OCI-LY1 (cell line): ENCODE measurements around the gene PSEN1.

Experiments used
- H2AFZ ChIP-seq: fragments of 200-600 bp; sonication (generic), shearing (Covaris generic); 2 replicates; pipeline ENCODE4 v1.6.0; 2014; ENCODE audit warnings: antibody characterized with exemption, mild to moderate bottlenecking, low read length
- H3F3A ChIP-seq: fragments of 200-600 bp; sonication (generic), shearing (Covaris generic); 2 replicates; pipeline ENCODE4 v1.6.0; 2014; ENCODE audit warnings: mild to moderate bottlenecking, antibody characterized with exemption, low read length, moderate library complexity; ENCODE audit not compliant: insufficient read depth
- H3K27ac ChIP-seq: fragments of 200-600 bp; sonication (generic); 2 replicates; pipeline ENCODE4 v1.5.1; 2014; ENCODE audit warnings: low read length, mixed run types, mild to moderate bottlenecking, low read depth; ENCODE audit not compliant: poor library complexity, severe bottlenecking
- H3K27me3 ChIP-seq: fragments of 200-600 bp; sonication (generic); 2 replicates; pipeline ENCODE4 v1.6.0; 2014; ENCODE audit warnings: antibody characterized with exemption, mild to moderate bottlenecking, low read length, moderate library complexity; ENCODE audit not compliant: insufficient read depth
- H3K36me3 ChIP-seq: fragments of 200-600 bp; sonication (generic); 2 replicates; pipeline ENCODE4 v1.6.1; 2014; ENCODE audit warnings: mild to moderate bottlenecking, antibody characterized with exemption, low read length, moderate library complexity, mixed read lengths; ENCODE audit not compliant: insufficient read depth
- H3K4me1 ChIP-seq: fragments of 200-600 bp; sonication (generic); 2 replicates; pipeline ENCODE4 v1.5.1; 2014; ENCODE audit warnings: mild to moderate bottlenecking, low read length, moderate library complexity; ENCODE audit not compliant: insufficient read depth, severe bottlenecking
- H3K4me2 ChIP-seq: fragments of 200-600 bp; sonication (generic), shearing (Covaris generic); 2 replicates; pipeline ENCODE4 v1.6.1; 2014; ENCODE audit warnings: low read length
- H3K4me3 ChIP-seq: fragments of 200-600 bp; sonication (generic); 2 replicates; pipeline ENCODE4 v1.5.1; 2014; ENCODE audit warnings: low read length, low read depth, mild to moderate bottlenecking, mixed read lengths; ENCODE audit not compliant: poor library complexity, severe bottlenecking
- H3K79me2 ChIP-seq: fragments of 200-600 bp; shearing (Covaris generic); 2 replicates; pipeline ENCODE4 v1.6.1; 2016; ENCODE audit warnings: mixed run types, low read length, mixed read lengths; ENCODE audit not compliant: insufficient read depth
- H3K9ac ChIP-seq: fragments of 200-600 bp; sonication (generic), shearing (Covaris generic); 2 replicates; pipeline ENCODE4 v1.6.1; 2014; ENCODE audit warnings: mild to moderate bottlenecking, low read length, mixed read lengths
- H3K9me2 ChIP-seq: fragments of 200-600 bp; sonication (generic), shearing (Covaris generic); 2 replicates; pipeline ENCODE4 v1.6.1; 2014; ENCODE audit warnings: low read depth, mild to moderate bottlenecking, low read length, mixed read lengths
- H3K9me3 ChIP-seq: fragments of 200-600 bp; shearing (Covaris generic); 2 replicates; pipeline ENCODE4 v1.6.1; 2014; ENCODE audit warnings: low read length, mixed read lengths
- H4K20me1 ChIP-seq: fragments of 200-600 bp; sonication (generic), shearing (Covaris generic); 2 replicates; pipeline ENCODE4 v1.6.0; 2016; ENCODE audit warnings: mild to moderate bottlenecking, low read length; ENCODE audit not compliant: insufficient read depth
- EZH2 ChIP-seq: fragments of 200-600 bp; sonication (generic), shearing (Covaris generic); IDR thresholded peaks from 2 replicates; pipeline ENCODE4 v1.8.0; 2017; ENCODE audit warnings: borderline replicate concordance, mixed run types, mild to moderate bottlenecking, antibody characterized with exemption, low read length, moderate library complexity, mixed read lengths
- TF ChIP-seq, protein P1 (sequence below): fragments of 200-600 bp; sonication (generic), shearing (Covaris generic); IDR thresholded peaks from 2 replicates; pipeline ENCODE4 v1.5.1; 2017; ENCODE audit warnings: mild to moderate bottlenecking, antibody characterized with exemption, low read length, moderate library complexity, mixed read lengths

The PSEN1 gene

GRCh38 chr14:73264885-73265720 lies 128.8 kb downstream of the PSEN1 start:
- Histone ChIP-seq H3F3A (no peaks in the 10 kb centered on the region), H3K36me3 (no peaks in the 10 kb centered on the region), H4K20me1 (no peaks in the 10 kb centered on the region), H3K27ac (no peak overlapping the region), H2AFZ (no peak overlapping the region), H3K4me1 (peaks cover 12% of the 10 kb centered on the region), H3K9me3 (no peaks in the 10 kb centered on the region), H3K27me3 (no peaks in the 10 kb centered on the region; the same call in none of the 2 replicates), H3K4me3 (no peak overlapping the region), H3K9me2 (no peaks in the 10 kb centered on the region), H3K79me2 (no peaks in the 10 kb centered on the region), H3K4me2 (no peak overlapping the region), H3K9ac (no peak overlapping the region)
- no peak for TF ChIP-seq EZH2
- TF ChIP-seq, protein P1, sequence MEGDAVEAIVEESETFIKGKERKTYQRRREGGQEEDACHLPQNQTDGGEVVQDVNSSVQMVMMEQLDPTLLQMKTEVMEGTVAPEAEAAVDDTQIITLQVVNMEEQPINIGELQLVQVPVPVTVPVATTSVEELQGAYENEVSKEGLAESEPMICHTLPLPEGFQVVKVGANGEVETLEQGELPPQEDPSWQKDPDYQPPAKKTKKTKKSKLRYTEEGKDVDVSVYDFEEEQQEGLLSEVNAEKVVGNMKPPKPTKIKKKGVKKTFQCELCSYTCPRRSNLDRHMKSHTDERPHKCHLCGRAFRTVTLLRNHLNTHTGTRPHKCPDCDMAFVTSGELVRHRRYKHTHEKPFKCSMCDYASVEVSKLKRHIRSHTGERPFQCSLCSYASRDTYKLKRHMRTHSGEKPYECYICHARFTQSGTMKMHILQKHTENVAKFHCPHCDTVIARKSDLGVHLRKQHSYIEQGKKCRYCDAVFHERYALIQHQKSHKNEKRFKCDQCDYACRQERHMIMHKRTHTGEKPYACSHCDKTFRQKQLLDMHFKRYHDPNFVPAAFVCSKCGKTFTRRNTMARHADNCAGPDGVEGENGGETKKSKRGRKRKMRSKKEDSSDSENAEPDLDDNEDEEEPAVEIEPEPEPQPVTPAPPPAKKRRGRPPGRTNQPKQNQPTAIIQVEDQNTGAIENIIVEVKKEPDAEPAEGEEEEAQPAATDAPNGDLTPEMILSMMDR = no peak

- H3K9me3 ChIP-seq = no peaks in the 10 kb centered on the region
- no peaks in the 10 kb centered on the region for H4K20me1 ChIP-seq
- no peak overlapping the region for H3K27ac ChIP-seq
- peaks cover 17% of the 10 kb centered on the region for H3K4me1 ChIP-seq
- no peaks in the 10 kb centered on the region for H3K79me2 ChIP-seq
- no peak overlapping the region for H2AFZ ChIP-seq
- no peaks in the 10 kb centered on the region; the same call in none of the 2 replicates for H3K27me3 ChIP-seq
- no peak for TF ChIP-seq EZH2
- TF ChIP-seq, protein P1 = no peak
- no peaks in the 10 kb centered on the region for H3K9me2 ChIP-seq
- H3F3A ChIP-seq = no peaks in the 10 kb centered on the region
- H3K4me3 ChIP-seq = no peak overlapping the region
- H3K36me3 ChIP-seq = no peaks in the 10 kb centered on the region
- H3K9ac ChIP-seq = no peak overlapping the region
- no peak overlapping the region for H3K4me2 ChIP-seq
These were observed 129.4 kb downstream of the PSEN1 start for GRCh38 chr14:73265721-73266046.

GRCh38 chr14:73266317-73266716 lies 130.0 kb downstream of the PSEN1 start:
- no peaks in the 10 kb centered on the region for H3F3A ChIP-seq
- H3K9ac ChIP-seq = no peak overlapping the region
- H3K27ac ChIP-seq = no peak overlapping the region
- no peak overlapping the region for H3K4me3 ChIP-seq
- no peaks in the 10 kb centered on the region for H3K36me3 ChIP-seq
- H3K4me2 ChIP-seq = no peak overlapping the region
- H3K79me2 ChIP-seq = no peaks in the 10 kb centered on the region
- H3K27me3 ChIP-seq = no peaks in the 10 kb centered on the region; the same call in none of the 2 replicates
- no peak for TF ChIP-seq EZH2
- TF ChIP-seq, protein P1 = no peak
- H3K9me2 ChIP-seq = no peaks in the 10 kb centered on the region
- H3K9me3 ChIP-seq = no peaks in the 10 kb centered on the region
- no peak overlapping the region for H2AFZ ChIP-seq
- peaks cover 21% of the 10 kb centered on the region for H3K4me1 ChIP-seq
- no peaks in the 10 kb centered on the region for H4K20me1 ChIP-seq
